Colonic mucosa (tissue), 4 donors: ENCODE data around the gene PAX4. TPM values are rescaled to one million over a fixed set of nuclear protein-coding genes. Genes with fewer than 3 reads are reported as not detected.
A peak's percentile ranks its signal among the peaks of the same experiment; 100 is the strongest.

Experiments used
- DNase-seq: peaks from one replicate; pipeline ENCODE4 v3.0.0-alpha.2; 2020
- H3K27ac ChIP-seq: fragments of 200-600 bp; one replicate; pipeline ENCODE4 v1.8.0; 2021
- H3K27me3 ChIP-seq: fragments of 200-600 bp; one replicate; pipeline ENCODE4 v1.8.0; 2021
- H3K36me3 ChIP-seq: fragments of 200-600 bp; one replicate; pipeline ENCODE4 v1.8.0; 2021
- H3K4me1 ChIP-seq: fragments of 200-600 bp; one replicate; pipeline ENCODE4 v1.8.0; 2021; ENCODE audit warnings: mild to moderate bottlenecking
- H3K4me3 ChIP-seq: fragments of 200-600 bp; one replicate; pipeline ENCODE4 v1.8.0; 2021
- H3K9ac ChIP-seq, 2 donors: one replicate each; pipeline ENCODE4 v1.7.0; 2013; ENCODE audit warnings: control low read depth in 2 of 2, low read depth in 2 of 2, low read length in 2 of 2
- H3K9me3 ChIP-seq: fragments of 200-600 bp; one replicate; pipeline ENCODE4 v1.8.0; 2021
- CTCF ChIP-seq: fragments of 200-600 bp; IDR thresholded peaks from one replicate; pipeline ENCODE4 v1.8.0; 2022; ENCODE audit warnings: antibody characterized with exemption, mild to moderate bottlenecking
- intact Hi-C: fragments of 100-400 bp; cut with DNase I; formaldehyde crosslinking; loops from one replicate; pipeline ENCODE4 v1.14.1; 2022
- total RNA-seq, 2 donors: library from RNA; stranded (reverse); fragmentation: NEBNext Ultra II Directional in 1 of 2; extraction: Animal tissue kit (Norgen Biotek cat#: 25700) in 1 of 2; gene quantifications; one replicate each; pipeline ENCODE4 v1.2.1, GENCODE V29; 2021
- donor health status: healthy.
- donor health status: DM: no; HTN: no; CAD: no.
- donor health status: DM: no; HTN: no; CAD: no.

PAX4 gene
- total RNA-seq, 2 donors from 2014 or later = 0.67 to 0.88 TPM

GRCh38 chr7:127594490-127594889 lies 23.5 kb downstream of the PAX4 start:
- H3K9me3 ChIP-seq = no peaks in the 10 kb centered on the region
- H3K27me3 ChIP-seq = no peaks in the 10 kb centered on the region
- peaks cover 9% of the 10 kb centered on the region for H3K36me3 ChIP-seq
- no peak overlapping the region for H3K27ac ChIP-seq
- intact Hi-C loops = loop anchor here (5.0 kb wide), 1 partner anchor 58 kb away; the partner anchor contains the start of gene SND1
- no peak for TF ChIP-seq CTCF
- no peak overlapping the region for H3K4me3 ChIP-seq
- H3K9ac ChIP-seq = no peak overlapping the region
- peak; percentile 31 for DNase-seq
- peaks cover 3% of the 10 kb centered on the region for H3K4me1 ChIP-seq

GRCh38 chr7:127592550-127592949 lies 25.4 kb downstream of the PAX4 start:
- TF ChIP-seq CTCF = no peak
- Histone ChIP-seq H3K4me1 (peaks cover 8% of the 10 kb centered on the region), H3K27ac (no peak overlapping the region), H3K4me3 (no peak overlapping the region), H3K9me3 (no peaks in the 10 kb centered on the region), H3K36me3 (peaks cover 9% of the 10 kb centered on the region), H3K9ac (no peak overlapping the region), H3K27me3 (no peaks in the 10 kb centered on the region)
- intact Hi-C loops = loop anchor here (5.0 kb wide), 1 partner anchor 60 kb away; the partner anchor contains the start of gene SND1
- DNase-seq = no peak

- intact Hi-C loops = loop anchor here (5.0 kb wide), 1 partner anchor 61 kb away; the partner anchor contains the start of gene SND1
These were observed 26.4 kb downstream of the PAX4 start for GRCh38 chr7:127591591-127591990.

GRCh38 chr7:127591189-127591588 lies 26.8 kb downstream of the PAX4 start:
- no peaks in the 10 kb centered on the region for H3K27me3 ChIP-seq
- H3K9me3 ChIP-seq = no peaks in the 10 kb centered on the region
- DNase-seq = no peak
- no peak for TF ChIP-seq CTCF
- peaks cover 9% of the 10 kb centered on the region for H3K36me3 ChIP-seq
- no peak overlapping the region for H3K4me3 ChIP-seq
- no peak overlapping the region for H3K27ac ChIP-seq
- H3K4me1 ChIP-seq = peaks cover 8% of the 10 kb centered on the region
- no peak overlapping the region for H3K9ac ChIP-seq
- intact Hi-C loops = loop anchor here (5.0 kb wide), 1 partner anchor 61 kb away; the partner anchor contains the start of gene SND1

More at GRCh38 chr7:127591591-127591990, 26.4 kb downstream of the PAX4 start:
- no peak overlapping the region for H3K27ac ChIP-seq
- H3K9ac ChIP-seq = no peak overlapping the region
- peaks cover 9% of the 10 kb centered on the region for H3K36me3 ChIP-seq
- no peaks in the 10 kb centered on the region for H3K9me3 ChIP-seq
- H3K27me3 ChIP-seq = no peaks in the 10 kb centered on the region
- peaks cover 8% of the 10 kb centered on the region for H3K4me1 ChIP-seq
- TF ChIP-seq CTCF = no peak
- H3K4me3 ChIP-seq = no peak overlapping the region
- DNase-seq = no peak

GRCh38 chr7:127589896-127590295 lies 28.0 kb downstream of the PAX4 start:
- no peak overlapping the region for H3K27ac ChIP-seq
- H3K4me3 ChIP-seq = no peak overlapping the region
- no peaks in the 10 kb centered on the region for H3K9me3 ChIP-seq
- no peak for DNase-seq
- H3K4me1 ChIP-seq = peaks cover 8% of the 10 kb centered on the region
- H3K27me3 ChIP-seq = no peaks in the 10 kb centered on the region
- H3K9ac ChIP-seq = no peak overlapping the region
- no peak for TF ChIP-seq CTCF
- H3K36me3 ChIP-seq = peaks cover 9% of the 10 kb centered on the region
- intact Hi-C loops = loop anchor here (5.0 kb wide), 1 partner anchor 62 kb away; the partner anchor contains the start of gene SND1
